ENCODE measurements around the gene STK35.
A peak's percentile ranks its signal among the peaks of the same experiment; 100 is the strongest.

Gene STK35

GRCh38 chr20:2101057-2101864, at the start of gene STK35:
STK35 (plus strand) TSS chr20:2101827; CDS start chr20:2101882, 55 bp downstream.
- peak within 1 kb of the TSS; percentile 86 for H3K4me3 ChIP-seq (ENCODE audit: low read depth, low read length)

- no peak overlapping the region for H3K4me3 ChIP-seq (ENCODE audit: low read depth, low read length)
Observed at GRCh38 chr20:2051946-2052345, 49.7 kb upstream of the STK35 start.

GRCh38 chr20:2052741-2053140, 48.9 kb upstream of the STK35 start:
- no peak overlapping the region for H3K4me3 ChIP-seq (ENCODE audit: low read depth, low read length)

- no peak overlapping the region for H3K4me3 ChIP-seq (ENCODE audit: low read depth, low read length)
Observed at GRCh38 chr20:2053615-2054014, 48.0 kb upstream of the STK35 start.

- H3K4me3 ChIP-seq (ENCODE audit: low read depth, low read length), result no peak overlapping the region
Observed at GRCh38 chr20:2054911-2055310, 46.7 kb upstream of the STK35 start.

- H3K4me3 ChIP-seq (ENCODE audit: low read depth, low read length), result no peak overlapping the region
Observed at GRCh38 chr20:2059411-2059810, 42.2 kb upstream of the STK35 start.

- no peak overlapping the region for H3K4me3 ChIP-seq (ENCODE audit: low read depth, low read length)
Observed at GRCh38 chr20:2065099-2065498, 36.5 kb upstream of the STK35 start.

GRCh38 chr20:2066461-2067122, 35.0 kb upstream of the STK35 start:
- no peak overlapping the region for H3K4me3 ChIP-seq (ENCODE audit: low read depth, low read length)

- no peak overlapping the region for H3K4me3 ChIP-seq (ENCODE audit: low read depth, low read length)
Observed at GRCh38 chr20:2080532-2081224, 20.9 kb upstream of the STK35 start.

GRCh38 chr20:2084703-2085102, 16.9 kb upstream of the STK35 start:
- no peak overlapping the region for H3K4me3 ChIP-seq (ENCODE audit: low read depth, low read length)

GRCh38 chr20:2086177-2086979, 15.2 kb upstream of the STK35 start:
- H3K4me3 ChIP-seq (ENCODE audit: low read depth, low read length), result no peak overlapping the region

- H3K4me3 ChIP-seq (ENCODE audit: low read depth, low read length), result no peak overlapping the region
Observed at GRCh38 chr20:2086980-2087377, 14.6 kb upstream of the STK35 start.

- no peak overlapping the region for H3K4me3 ChIP-seq (ENCODE audit: low read depth, low read length)
Observed at GRCh38 chr20:2088891-2089290, 12.7 kb upstream of the STK35 start.

- H3K4me3 ChIP-seq (ENCODE audit: low read depth, low read length), result no peak overlapping the region
Observed at GRCh38 chr20:2089447-2089846, 12.2 kb upstream of the STK35 start.

- no peak overlapping the region for H3K4me3 ChIP-seq (ENCODE audit: low read depth, low read length)
Observed at GRCh38 chr20:2093159-2093781, 8.4 kb upstream of the STK35 start.

GRCh38 chr20:2093883-2094282, 7.7 kb upstream of the STK35 start:
- H3K4me3 ChIP-seq (ENCODE audit: low read depth, low read length), result no peak overlapping the region

- peak overlapping the region; percentile 86 for H3K4me3 ChIP-seq (ENCODE audit: low read depth, low read length)
Observed at GRCh38 chr20:2101865-2102584, 398 bp downstream of the STK35 start.

- H3K4me3 ChIP-seq (ENCODE audit: low read depth, low read length), result peak overlapping the region; percentile 86
Observed at GRCh38 chr20:2102585-2103460, 1.2 kb downstream of the STK35 start.

All from iPS-11a (cell line).